Fibroblast of skin of back (primary cell): ENCODE results near the gene TUFM. TPM values are rescaled to one million over a fixed set of nuclear protein-coding genes. Genes with fewer than 3 reads are reported as not detected.
"Not testable (repeated sequence)": the region's sequence is repeated elsewhere in the genome, so short reads cannot be mapped to it uniquely, and the experiment has no call there.

ENCODE experiments used
- DNase-seq: peaks from one replicate; pipeline ENCODE4 v3.0.0-alpha.2; 2013
- polyA plus RNA-seq, 2 experiments: library from polyadenylated mRNA; unstranded; fragments of 120-200 nt; gene quantifications; one replicate each; pipeline ENCODE4 v1.2.1, GENCODE V29; 2013; ENCODE audit not compliant: insufficient read length in 2 of 2

The TUFM gene
- 158 TPM for polyA plus RNA-seq (2013, experiment 1 of 2; ENCODE audit: insufficient read length)
- 125 TPM for polyA plus RNA-seq (2013, experiment 2 of 2; ENCODE audit: insufficient read length)

GRCh38 chr16:28846080-28846932 is at the start of gene TUFM:
TUFM (minus strand) TSS chr16:28846348; CDS start chr16:28846269, 79 bp downstream.
- peak; percentile 98 for DNase-seq

- DNase-seq, result no peak
Measured at GRCh38 chr16:28895609-28896008, 49.5 kb upstream of the TUFM start.

- no peak for DNase-seq
Measured at GRCh38 chr16:28893291-28893690, 47.1 kb upstream of the TUFM start.

- no peak for DNase-seq
Measured at GRCh38 chr16:28891964-28892890, 46.1 kb upstream of the TUFM start.

- DNase-seq, result not testable (repeated sequence)
Measured at GRCh38 chr16:28890355-28890754, 44.2 kb upstream of the TUFM start.

- DNase-seq, result no peak
Measured at GRCh38 chr16:28886945-28887344, 40.8 kb upstream of the TUFM start.

GRCh38 chr16:28884045-28884444 is 37.9 kb upstream of the TUFM start:
- no peak for DNase-seq

- no peak for DNase-seq
Measured at GRCh38 chr16:28883221-28883996, 37.3 kb upstream of the TUFM start.

- DNase-seq, result no peak
Measured at GRCh38 chr16:28882551-28883160, 36.5 kb upstream of the TUFM start.

GRCh38 chr16:28881565-28881964 is 35.4 kb upstream of the TUFM start:
- DNase-seq, result not testable (repeated sequence)

- DNase-seq, result no peak
Measured at GRCh38 chr16:28880955-28881354, 34.8 kb upstream of the TUFM start.

GRCh38 chr16:28880589-28880915 is 34.4 kb upstream of the TUFM start:
- DNase-seq, result no peak

- DNase-seq, result peak; percentile 86
Measured at GRCh38 chr16:28879841-28880588, 33.9 kb upstream of the TUFM start.

GRCh38 chr16:28879261-28879840 is 33.2 kb upstream of the TUFM start:
- no peak for DNase-seq

- no peak for DNase-seq
Measured at GRCh38 chr16:28878083-28878926, 32.2 kb upstream of the TUFM start, which contains the start of gene ATP2A1. ATP2A1 (plus strand) TSS chr16:28878488; CDS start chr16:28878672, 184 bp downstream.

- no peak for DNase-seq
Measured at GRCh38 chr16:28877655-28878000, 31.5 kb upstream of the TUFM start.

- DNase-seq, result no peak
Measured at GRCh38 chr16:28876973-28877654, 31.0 kb upstream of the TUFM start.

- no peak for DNase-seq
Measured at GRCh38 chr16:28876019-28876659, 30.0 kb upstream of the TUFM start.
